A549 treated with AZD9567 at 1 μM for 4 hours (cell line): Measurements from ENCODE around the gene MPND. TPM values are rescaled to one million over a fixed set of nuclear protein-coding genes. Genes with fewer than 3 reads are reported as not detected.

ENCODE experiments used
- total RNA-seq: library from RNA; stranded (reverse); fragments of 200-300 nt; extraction: Qiagen RNA extraction; gene quantifications from 5 replicates; pipeline ENCODE4 v1.2.3, GENCODE V29; 2022; ENCODE audit not compliant: insufficient read depth

Gene MPND
- total RNA-seq, result 8.7 to 11.5 TPM (median 9.6 TPM) in 5 replicates

GRCh38 chr19:4343370-4344307 is at the start of gene MPND:
MPND (plus strand) TSS chr19:4343562; CDS start chr19:4343594, 32 bp downstream.

DNA sequence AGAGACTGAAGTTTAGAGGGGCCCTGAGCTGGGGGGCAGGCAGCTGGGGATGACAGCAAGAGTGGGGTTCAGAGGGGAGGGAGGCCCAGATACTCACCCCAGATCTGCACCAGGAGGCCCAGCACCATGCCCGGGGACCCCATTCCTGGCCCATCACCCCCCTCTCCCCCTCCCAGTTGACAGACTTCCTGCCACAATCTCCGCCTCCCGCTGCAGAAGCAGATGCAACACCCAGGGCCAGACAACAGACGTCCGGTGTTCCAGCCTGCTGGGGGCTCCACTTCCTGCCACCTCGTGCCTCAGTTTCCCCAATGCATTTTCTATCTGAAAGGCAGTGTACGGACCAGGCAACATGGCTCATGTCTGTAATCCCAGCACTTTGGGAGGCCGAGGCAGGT is 41.1 kb upstream of the MPND start, which contains the start of gene TMIGD2:
TMIGD2 (minus strand) TSS at position 147 of the 398 bp plus-strand sequence; CDS start at position 143, 4 bp downstream.

DNA sequence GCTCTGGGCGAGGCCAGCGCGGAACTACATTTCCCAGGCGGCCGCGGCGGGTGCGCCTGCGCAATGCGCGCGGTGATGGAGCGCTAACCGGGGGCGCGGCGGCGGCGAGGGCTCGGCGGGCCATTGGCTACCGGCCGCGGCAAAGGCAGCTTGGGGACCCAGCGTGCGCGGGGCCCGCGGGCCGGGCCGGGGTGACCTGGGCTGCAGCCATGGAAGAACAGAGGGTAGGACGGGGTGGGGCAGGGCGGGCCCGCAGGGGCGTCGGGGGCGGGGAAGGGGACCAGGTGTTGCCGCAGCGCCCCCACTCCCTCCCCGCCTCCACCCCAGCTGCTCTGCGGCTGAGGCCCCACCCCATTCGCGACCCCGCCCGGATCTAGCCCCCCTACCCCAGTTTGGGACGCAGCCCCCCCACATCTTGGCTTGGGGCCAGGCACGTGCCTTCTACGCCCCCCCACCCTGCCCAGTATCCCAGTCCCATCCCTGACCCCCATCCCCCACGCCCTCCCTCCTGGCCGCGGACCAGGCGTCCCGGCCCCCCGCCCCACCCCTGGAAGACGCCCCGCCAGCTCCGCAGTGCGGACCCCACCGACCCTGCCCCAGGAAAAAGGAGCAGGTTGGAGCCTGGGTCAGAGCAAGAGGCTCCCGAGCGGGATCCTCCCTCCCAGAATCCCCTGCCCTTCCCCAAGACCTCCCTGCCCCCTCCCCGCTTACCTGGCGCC is 38.7 kb upstream of the MPND start, which contains the start of gene FSD1:
FSD1 (plus strand) TSS at position 61 of the 719 bp plus-strand sequence; CDS start at position 210, 149 bp downstream.

GRCh38 chr19:4338441-4339355 is 4.7 kb upstream of the MPND start, which contains the start of gene STAP2:
STAP2 (minus strand) TSS chr19:4338827; CDS start chr19:4338753, 74 bp downstream.

DNA sequence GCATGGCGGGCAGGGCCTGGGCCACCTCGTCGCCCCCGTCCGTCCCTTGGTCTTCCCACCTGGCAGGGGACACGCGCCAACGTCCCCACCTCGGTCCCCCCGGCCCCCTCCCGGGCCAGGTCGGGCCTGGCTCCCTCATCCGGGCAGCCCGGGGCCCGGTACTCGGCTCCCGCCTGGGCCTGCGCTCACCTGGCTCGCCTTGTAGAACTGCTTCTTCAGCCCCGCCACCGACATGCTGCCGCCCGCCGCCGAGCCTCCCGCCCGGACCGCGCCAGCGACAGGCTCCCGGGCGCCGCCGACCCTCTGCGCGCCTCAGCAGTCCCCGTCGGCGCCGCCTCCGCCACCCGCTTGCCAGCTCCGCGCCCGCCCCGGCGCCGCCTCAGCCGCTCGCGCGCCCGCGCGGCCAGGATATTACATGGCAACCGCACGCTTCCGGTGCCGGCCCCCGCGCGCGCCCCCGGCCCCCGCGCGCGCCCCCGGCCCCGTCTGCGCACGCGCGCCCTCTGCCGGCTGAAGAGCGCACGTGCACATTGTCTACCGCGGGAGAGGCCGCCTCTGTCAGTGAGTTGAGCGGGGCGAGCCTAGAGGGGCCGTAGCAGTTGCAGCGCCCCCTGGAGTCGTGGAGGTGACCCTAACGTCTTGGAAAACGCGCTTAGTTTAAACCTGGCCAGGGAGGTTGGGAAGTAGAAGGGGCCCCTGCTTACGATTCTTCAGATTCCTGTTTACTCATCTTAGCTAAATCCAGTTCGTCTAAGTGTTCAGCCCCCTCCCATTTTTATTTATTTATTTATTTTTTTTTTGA is 57.0 kb downstream of the MPND start, which contains the start of gene SH3GL1:
SH3GL1 (minus strand) TSS at position 413 of the 802 bp plus-strand sequence; CDS start at position 234, 179 bp downstream.

GRCh38 chr19:4402171-4403004 is 59.0 kb downstream of the MPND start, which contains the start of gene CHAF1A:
CHAF1A (plus strand) TSS chr19:4402640; CDS start chr19:4402763, 123 bp downstream.

Other genes starting within 250 kb of the MPND start
- 127 to 171 TPM (median 152 TPM) in 5 replicates for gene MAP2K2, start 219.4 kb upstream of the MPND start, total RNA-seq
- gene CREB3L3, start 189.9 kb upstream of the MPND start, total RNA-seq, result 0.06 to 0.07 TPM in 2 of 5 replicates, not detected in the others
- 18.1 to 36.6 TPM (median 34.4 TPM) in 5 replicates for gene SIRT6, start 161.0 kb upstream of the MPND start, total RNA-seq
- 0.22 to 0.41 TPM (median 0.29 TPM) in 4 of 5 replicates, not detected in the other for gene ANKRD24, start 160.9 kb upstream of the MPND start, total RNA-seq
- 3.1 to 6.1 TPM (median 3.1 TPM) in 5 replicates for gene EBI3, start 114.0 kb upstream of the MPND start, total RNA-seq
- gene YJU2, start 96.5 kb upstream of the MPND start, total RNA-seq, result 17.1 to 22.7 TPM (median 19.0 TPM) in 5 replicates
- gene SHD, start 64.3 kb upstream of the MPND start, total RNA-seq, result 0.11 TPM in 1 of 5 replicates, not detected in the others
- not detected in 5 replicates for gene TMIGD2, start 41.2 kb upstream of the MPND start, total RNA-seq
- gene FSD1, start 39.0 kb upstream of the MPND start, total RNA-seq, result 4.1 to 8.8 TPM (median 7.8 TPM) in 5 replicates
- 0.08 TPM in 1 of 5 replicates, not detected in the others for gene STAP2, start 4.7 kb upstream of the MPND start, total RNA-seq
- gene SH3GL1, start 57.0 kb downstream of the MPND start, total RNA-seq, result 46.8 to 63.3 TPM (median 59.2 TPM) in 5 replicates
- gene CHAF1A, start 59.1 kb downstream of the MPND start, total RNA-seq, result 21.3 to 23.7 TPM (median 22.3 TPM) in 5 replicates
- gene UBXN6, start 114.2 kb downstream of the MPND start, total RNA-seq, result 56.1 to 61.9 TPM (median 57.8 TPM) in 5 replicates
- 22.6 to 33.1 TPM (median 27.5 TPM) in 5 replicates for gene HDGFL2, start 128.7 kb downstream of the MPND start, total RNA-seq
- gene PLIN4, start 174.9 kb downstream of the MPND start, total RNA-seq, result 0.08 to 0.14 TPM (median 0.09 TPM) in 4 of 5 replicates, not detected in the other
- 0.11 to 0.26 TPM (median 0.15 TPM) in 4 of 5 replicates, not detected in the other for gene PLIN5, start 191.7 kb downstream of the MPND start, total RNA-seq
- gene LRG1, start 196.5 kb downstream of the MPND start, total RNA-seq, result 0.07 to 0.23 TPM (median 0.22 TPM) in 3 of 5 replicates, not detected in the others
- 4.6 to 6.0 TPM (median 5.2 TPM) in 5 replicates for gene SEMA6B, start 216.1 kb downstream of the MPND start, total RNA-seq